GM12891 (cell line): Measurements from ENCODE around the gene PLA2G2D.

ENCODE experiments used
- POLR2A ChIP-seq: IDR thresholded peaks from 2 replicates; pipeline ENCODE4 v1.6.1; 2011; ENCODE audit warnings: low read depth, low read length, control low read depth
- TAF1 ChIP-seq: IDR thresholded peaks from 2 replicates; pipeline ENCODE4 v1.6.1; 2011; ENCODE audit warnings: low read depth, low read length, control low read depth

DNA sequence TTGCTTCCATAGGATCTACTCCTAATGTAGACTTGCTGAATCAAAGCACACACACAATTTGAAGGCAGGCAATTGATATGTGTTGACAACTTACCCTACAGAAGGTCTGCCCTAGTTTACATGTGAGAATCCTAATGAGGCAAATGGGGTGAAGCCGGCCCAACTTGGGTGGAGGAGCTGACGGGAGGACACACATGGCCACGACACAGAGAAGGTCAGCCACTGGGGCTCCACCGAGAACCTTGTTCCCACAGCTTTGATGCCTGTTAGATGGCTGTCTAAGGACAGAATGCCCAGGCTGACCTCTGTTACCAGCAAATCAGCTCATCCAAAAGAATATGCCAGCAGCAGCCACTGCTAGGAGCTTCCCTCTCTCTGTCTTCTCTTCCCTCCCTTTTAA lies 1.5 kb upstream of the PLA2G2D start:
- TF ChIP-seq POLR2A (no peak), TAF1 (no peak)
